Activated T-helper 9 cell treated with anti-CD3 and anti-CD28 coated beads, Interleukin-2, amount 50 U/mL, for 16 hours (primary cell): Measurements from ENCODE around the gene ANKDD1A.
A peak's percentile ranks its signal among the peaks of the same experiment; 100 is the strongest.

Experiments
- DNase-seq: peaks from one replicate; pipeline ENCODE4 v3.0.0-alpha.2; 2020; ENCODE audit warnings: low read depth

ANKDD1A gene

GRCh38 chr15:64969401-64969800 is 57.7 kb downstream of the ANKDD1A start:
- DNase-seq = no peak

GRCh38 chr15:64970698-64971097 is 59.0 kb downstream of the ANKDD1A start:
- no peak for DNase-seq

- DNase-seq = no peak
These were observed 63.7 kb downstream of the ANKDD1A start for GRCh38 chr15:64975390-64975789.

- DNase-seq = no peak
These were observed 67.6 kb downstream of the ANKDD1A start for GRCh38 chr15:64979252-64979710.

- no peak for DNase-seq
These were observed 70.2 kb downstream of the ANKDD1A start for GRCh38 chr15:64981812-64982431.

- no peak for DNase-seq
These were observed 70.8 kb downstream of the ANKDD1A start for GRCh38 chr15:64982472-64982871.

GRCh38 chr15:64985366-64986033 is 73.8 kb downstream of the ANKDD1A start:
- DNase-seq = no peak

- no peak for DNase-seq
These were observed 75.4 kb downstream of the ANKDD1A start for GRCh38 chr15:64987136-64987535.

GRCh38 chr15:64989416-64990167 is 77.9 kb downstream of the ANKDD1A start, which contains the start of gene SPG21:
TSS of gene SPG21 (minus strand) at chr15:64989914. CDS start at chr15:64983569, 6,345 bp downstream.
- peak; percentile 89 for DNase-seq

- no peak for DNase-seq
These were observed 78.4 kb downstream of the ANKDD1A start for GRCh38 chr15:64990168-64990470.

- no peak for DNase-seq
These were observed 79.9 kb downstream of the ANKDD1A start for GRCh38 chr15:64991536-64992135.

- no peak for DNase-seq
These were observed 81.6 kb downstream of the ANKDD1A start for GRCh38 chr15:64993290-64993689.

GRCh38 chr15:64997066-64997465 is 85.4 kb downstream of the ANKDD1A start:
- DNase-seq = no peak

GRCh38 chr15:64997745-64998375 is 86.2 kb downstream of the ANKDD1A start:
- DNase-seq = no peak

GRCh38 chr15:65004993-65005392 is 93.3 kb downstream of the ANKDD1A start:
- no peak for DNase-seq

- no peak for DNase-seq
These were observed 95.2 kb downstream of the ANKDD1A start for GRCh38 chr15:65006876-65007275.
